Measurements from ENCODE around the gene PDE6C. TPM values are rescaled to one million over a fixed set of nuclear protein-coding genes. Genes with fewer than 3 reads are reported as not detected.

PDE6C gene
- total RNA-seq, 4 donors from 2014 or later: not detected

- WGBS, 2 donors: 0 to 1% methylated on average over 9 of the region's 9 CpGs
- TF ChIP-seq POLR2A (IDR thresholded peaks at IDR 0.05) (no peak), CTCF (IDR thresholded peaks at IDR 0.05) (no peak)
- intact Hi-C loops (cut with DNase I; ENCODE audit: low total_unique reads): loop anchor here (5.0 kb wide), 1 partner anchor 115 kb away; no protein-coding TSS in a partner anchor
- H3K4me3 ChIP-seq (ENCODE audit: low read depth, poor library complexity, severe bottlenecking): peak overlapping the region; percentile 55
- DNase-seq (ENCODE audit: low spot score in 2 of 2): no peak
Observed at GRCh38 chr10:93701866-93702209, 89.5 kb downstream of the PDE6C start.

GRCh38 chr10:93702210-93703001 is 90.1 kb downstream of the PDE6C start, which contains the start of gene FRA10AC1:
FRA10AC1 (minus strand) TSS chr10:93702592; CDS start chr10:93700106, 2,486 bp downstream.
- WGBS, 2 donors: 0 to 1% methylated on average over 52 of the region's 52 CpGs
- peak in 1 of 2 donors; percentile 32 for TF ChIP-seq POLR2A (IDR thresholded peaks at IDR 0.05)
- TF ChIP-seq CTCF (IDR thresholded peaks at IDR 0.05): no peak
- intact Hi-C loops (cut with DNase I; ENCODE audit: low total_unique reads): loop anchor here (5.0 kb wide), 1 partner anchor 115 kb away; no protein-coding TSS in a partner anchor

GRCh38 chr10:93703066-93703465 is 90.7 kb downstream of the PDE6C start:
- peak overlapping the region; percentile 55 for H3K4me3 ChIP-seq (ENCODE audit: low read depth, poor library complexity, severe bottlenecking)
- intact Hi-C loops (cut with DNase I; ENCODE audit: low total_unique reads): loop anchor here (5.0 kb wide), 1 partner anchor 114 kb away; no protein-coding TSS in a partner anchor
- no peak for DNase-seq (ENCODE audit: low spot score in 2 of 2)
- WGBS, 2 donors: 1 to 5% methylated on average over 12 of the region's 12 CpGs
- TF ChIP-seq POLR2A (IDR thresholded peaks at IDR 0.05): no peak
- no peak for TF ChIP-seq CTCF (IDR thresholded peaks at IDR 0.05)

More at GRCh38 chr10:93702210-93703001, 90.1 kb downstream of the PDE6C start, which contains the start of gene FRA10AC1:
- H3K4me3 ChIP-seq (ENCODE audit: low read depth, poor library complexity, severe bottlenecking): peak within 1 kb of the TSS; percentile 55
- peak; percentile 88 to 99 for DNase-seq (ENCODE audit: low spot score in 2 of 2)

- no peak overlapping the region for H3K4me3 ChIP-seq (ENCODE audit: low read depth, poor library complexity, severe bottlenecking)
- no peak for TF ChIP-seq CTCF (IDR thresholded peaks at IDR 0.05)
- TF ChIP-seq POLR2A (IDR thresholded peaks at IDR 0.05): no peak
- intact Hi-C loops (cut with DNase I; ENCODE audit: low total_unique reads): loop anchor here (5.0 kb wide), 1 partner anchor 113 kb away; no protein-coding TSS in a partner anchor
Observed at GRCh38 chr10:93703841-93704240, 91.5 kb downstream of the PDE6C start.

GRCh38 chr10:93704451-93704850 is 92.1 kb downstream of the PDE6C start:
- TF ChIP-seq POLR2A (IDR thresholded peaks at IDR 0.05): no peak
- no peak for TF ChIP-seq CTCF (IDR thresholded peaks at IDR 0.05)
- H3K4me3 ChIP-seq (ENCODE audit: low read depth, poor library complexity, severe bottlenecking): no peak overlapping the region
- intact Hi-C loops (cut with DNase I; ENCODE audit: low total_unique reads): loop anchor here (5.0 kb wide), 1 partner anchor 113 kb away; no protein-coding TSS in a partner anchor
- DNase-seq (ENCODE audit: low spot score in 2 of 2): no peak
- 88 to 91% methylated on average over 5 of the region's 5 CpGs for WGBS, 2 donors

More at GRCh38 chr10:93703841-93704240, 91.5 kb downstream of the PDE6C start:
- DNase-seq (ENCODE audit: low spot score in 2 of 2): no peak
- WGBS, 2 donors: 74 to 80% methylated on average over 1 of the region's 1 CpG

Data from lower leg skin (tissue), 4 donors.